Omental fat pad (tissue), 4 donors: ENCODE measurements around the gene ENTPD6. TPM values are rescaled to one million over a fixed set of nuclear protein-coding genes. Genes with fewer than 3 reads are reported as not detected.

Experiments
- ATAC-seq: fragments of 150-250 bp; one replicate; pipeline ENCODE4 v1.9.1; 2016; ENCODE audit warnings: mild to moderate bottlenecking, moderate library complexity; ENCODE audit not compliant: low FRiP score
- DNase-seq: peaks from one replicate; pipeline ENCODE4 v3.0.0-alpha.2; 2019; ENCODE audit warnings: low spot score
- CTCF ChIP-seq, 3 donors: fragments of 450-650 bp; IDR thresholded peaks; one replicate each; pipeline ENCODE4 v1.5.1; 2016 to 2017; ENCODE audit warnings: antibody characterized with exemption in 3 of 3, mild to moderate bottlenecking in 3 of 3, moderate library complexity in 2 of 3
- total RNA-seq, 4 donors: library from RNA; depleted of rRNA; stranded (reverse); fragments of >200 nt; gene quantifications; one replicate each; pipeline ENCODE4 v1.1.0, GENCODE V29; 2016

The ENTPD6 gene
- total RNA-seq, 4 donors from 2014 or later = 44.6 to 71.0 (median 60.0) TPM

GRCh38 chr20:25246182-25246999 is 50.9 kb downstream of the ENTPD6 start:
- no peak for ATAC-seq
- no peak for DNase-seq
- TF ChIP-seq CTCF (IDR thresholded peaks at IDR 0.05) = no peak

GRCh38 chr20:25247000-25247517 is 51.5 kb downstream of the ENTPD6 start:
- TF ChIP-seq CTCF (IDR thresholded peaks at IDR 0.05) = no peak
- DNase-seq (no peak), ATAC-seq (peak; percentile 59)

GRCh38 chr20:25247518-25247955 is 52.0 kb downstream of the ENTPD6 start:
- no peak for TF ChIP-seq CTCF (IDR thresholded peaks at IDR 0.05)
- ATAC-seq (peak; percentile 64), DNase-seq (no peak)

DNA sequence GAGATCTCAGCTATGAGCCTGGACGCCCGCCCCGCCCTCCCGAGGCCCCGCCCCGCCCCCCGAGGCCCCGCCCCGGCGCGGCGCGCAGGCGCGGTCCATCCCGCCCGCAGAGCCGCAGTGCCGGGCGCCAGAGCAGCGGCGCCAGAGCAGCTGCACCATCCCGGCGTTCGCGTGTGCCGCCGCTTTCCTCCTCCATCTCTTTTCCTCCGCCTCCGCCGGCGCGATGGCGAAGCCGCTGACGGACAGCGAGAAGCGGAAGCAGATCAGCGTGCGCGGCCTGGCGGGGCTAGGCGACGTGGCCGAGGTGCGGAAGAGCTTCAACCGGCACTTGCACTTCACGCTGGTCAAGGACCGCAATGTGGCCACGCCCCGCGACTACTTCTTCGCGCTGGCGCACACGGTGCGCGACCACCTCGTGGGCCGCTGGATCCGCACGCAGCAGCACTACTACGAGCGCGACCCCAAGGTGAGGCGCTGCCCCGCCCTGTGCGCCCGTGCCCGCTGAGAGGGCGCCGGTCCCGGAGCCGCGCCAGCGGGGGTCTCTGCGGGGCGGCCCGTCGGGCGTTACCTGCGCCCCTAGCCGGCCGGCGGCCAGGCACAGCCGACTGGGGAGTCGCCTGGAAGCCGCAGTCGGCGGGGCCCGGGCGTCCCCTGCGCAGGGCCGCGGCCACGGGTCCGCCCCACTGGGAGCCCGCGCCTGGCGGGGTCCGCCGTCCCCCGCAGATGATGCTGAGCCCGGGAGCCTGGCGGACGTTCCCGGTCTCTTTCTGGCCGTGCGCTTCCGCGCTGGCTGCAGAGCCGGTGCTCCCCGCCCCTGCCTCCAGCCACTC is 52.7 kb downstream of the ENTPD6 start, which contains the start of gene PYGB:
Gene PYGB (plus strand): TSS at position 130 of the 830 bp plus-strand sequence. CDS start 94 bp downstream, at position 224.
- DNase-seq (no peak), ATAC-seq (peak; percentile 93)
- TF ChIP-seq CTCF (IDR thresholded peaks at IDR 0.05) = no peak

GRCh38 chr20:25248786-25249172 is 53.3 kb downstream of the ENTPD6 start:
- TF ChIP-seq CTCF (IDR thresholded peaks at IDR 0.05) = no peak
- DNase-seq = no peak
- no peak for ATAC-seq

DNA sequence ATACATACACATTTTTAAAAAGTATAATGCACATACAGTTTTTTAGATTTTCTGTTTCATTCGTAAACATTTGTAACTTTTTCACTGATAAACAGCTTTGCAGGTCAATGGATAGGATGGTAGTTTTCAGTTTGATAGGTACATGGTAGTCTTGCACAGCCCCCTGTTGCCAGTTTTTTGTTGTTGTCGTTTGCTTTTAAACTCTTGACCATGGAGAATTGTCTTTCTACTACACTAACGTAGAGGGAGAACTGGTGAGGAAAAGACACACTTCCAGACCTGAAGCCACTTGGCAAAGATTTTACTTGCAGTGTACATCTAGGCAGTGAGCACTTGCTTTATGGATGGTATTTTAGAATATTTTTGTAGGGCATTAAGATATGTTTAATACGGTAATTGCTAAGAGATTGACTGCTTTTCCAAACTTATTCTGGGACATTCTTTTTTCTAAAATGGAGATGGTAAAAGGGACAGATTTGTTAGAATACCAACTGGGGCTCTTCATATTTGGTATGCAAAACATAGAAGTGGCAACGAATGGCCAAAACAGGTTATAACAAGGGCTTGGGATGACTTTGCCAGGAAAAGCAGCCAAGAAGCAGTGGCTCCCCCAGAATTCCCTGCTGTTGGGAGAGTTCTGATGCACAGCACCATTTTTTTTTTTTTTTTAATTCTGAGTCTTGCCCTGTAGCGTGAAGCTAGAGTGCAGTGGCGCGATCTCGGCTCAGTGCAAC is 53.9 kb downstream of the ENTPD6 start:
- no peak for TF ChIP-seq CTCF (IDR thresholded peaks at IDR 0.05)
- ATAC-seq (no peak), DNase-seq (no peak)
